Measurements from ENCODE around the gene IL16.

Gene IL16

GRCh38 chr15:81299630-81300273, 103.1 kb downstream of the IL16 start:
- no peak for TF ChIP-seq NFIC (IDR thresholded peaks at IDR 0.05)
- TF ChIP-seq FOXM1 (IDR thresholded peaks at IDR 0.05; ENCODE audit: borderline replicate concordance, low read depth): no peak
- TF ChIP-seq YY1 (IDR thresholded peaks at IDR 0.05; ENCODE audit: low read depth): no peak
- no peak for TF ChIP-seq REST (IDR thresholded peaks at IDR 0.05; ENCODE audit: low read depth)
- TF ChIP-seq TAF1 (IDR thresholded peaks at IDR 0.05; ENCODE audit: low read depth): no peak
- no peak for TF ChIP-seq USF1 (IDR thresholded peaks at IDR 0.05)
- no peak for TF ChIP-seq EGR1 (IDR thresholded peaks at IDR 0.05)
- TF ChIP-seq CEBPB (IDR thresholded peaks at IDR 0.05): no peak
- TF ChIP-seq CREB1 (IDR thresholded peaks at IDR 0.05; ENCODE audit: low read depth): no peak
- no peak for TF ChIP-seq RAD21 (IDR thresholded peaks at IDR 0.05; ENCODE audit: low read depth)
- no peak for TF ChIP-seq TCF12 (IDR thresholded peaks at IDR 0.05; ENCODE audit: low read depth)
- no peak for TF ChIP-seq EP300 (IDR thresholded peaks at IDR 0.05; ENCODE audit: borderline replicate concordance)
- TF ChIP-seq MAX (IDR thresholded peaks at IDR 0.05): no peak
- TF ChIP-seq TEAD4 (IDR thresholded peaks at IDR 0.05): no peak
- no peak for TF ChIP-seq ZBTB7A (IDR thresholded peaks at IDR 0.05; ENCODE audit: low read depth)

GRCh38 chr15:81301385-81301784, 104.7 kb downstream of the IL16 start:
- TF ChIP-seq EP300 (IDR thresholded peaks at IDR 0.05; ENCODE audit: borderline replicate concordance): no peak
- no peak for TF ChIP-seq CREB1 (IDR thresholded peaks at IDR 0.05; ENCODE audit: low read depth)
- TF ChIP-seq RAD21 (IDR thresholded peaks at IDR 0.05; ENCODE audit: low read depth): no peak
- no peak for TF ChIP-seq CEBPB (IDR thresholded peaks at IDR 0.05)
- no peak for TF ChIP-seq NFIC (IDR thresholded peaks at IDR 0.05)
- TF ChIP-seq ZBTB7A (IDR thresholded peaks at IDR 0.05; ENCODE audit: low read depth): no peak
- no peak for TF ChIP-seq USF1 (IDR thresholded peaks at IDR 0.05)
- no peak for TF ChIP-seq FOXM1 (IDR thresholded peaks at IDR 0.05; ENCODE audit: borderline replicate concordance, low read depth)
- TF ChIP-seq YY1 (IDR thresholded peaks at IDR 0.05; ENCODE audit: low read depth): no peak
- TF ChIP-seq EGR1 (IDR thresholded peaks at IDR 0.05): no peak
- no peak for TF ChIP-seq TAF1 (IDR thresholded peaks at IDR 0.05; ENCODE audit: low read depth)
- TF ChIP-seq TEAD4 (IDR thresholded peaks at IDR 0.05): no peak
- TF ChIP-seq TCF12 (IDR thresholded peaks at IDR 0.05; ENCODE audit: low read depth): no peak
- TF ChIP-seq MAX (IDR thresholded peaks at IDR 0.05): no peak
- TF ChIP-seq REST (IDR thresholded peaks at IDR 0.05; ENCODE audit: low read depth): no peak

- TF ChIP-seq USF1 (IDR thresholded peaks at IDR 0.05) (no peak), CREB1 (IDR thresholded peaks at IDR 0.05; ENCODE audit: low read depth) (no peak)
Observed at GRCh38 chr15:81301815-81302399, 105.2 kb downstream of the IL16 start.

GRCh38 chr15:81302701-81303109, 106.0 kb downstream of the IL16 start:
- TF ChIP-seq MAX (IDR thresholded peaks at IDR 0.05) (no peak), RAD21 (IDR thresholded peaks at IDR 0.05; ENCODE audit: low read depth) (no peak), CEBPB (IDR thresholded peaks at IDR 0.05) (no peak), USF1 (IDR thresholded peaks at IDR 0.05) (no peak), TEAD4 (IDR thresholded peaks at IDR 0.05) (no peak), FOXM1 (IDR thresholded peaks at IDR 0.05; ENCODE audit: borderline replicate concordance, low read depth) (no peak), ZBTB7A (IDR thresholded peaks at IDR 0.05; ENCODE audit: low read depth) (no peak), TAF1 (IDR thresholded peaks at IDR 0.05; ENCODE audit: low read depth) (no peak), EP300 (IDR thresholded peaks at IDR 0.05; ENCODE audit: borderline replicate concordance) (no peak), YY1 (IDR thresholded peaks at IDR 0.05; ENCODE audit: low read depth) (no peak), CREB1 (IDR thresholded peaks at IDR 0.05; ENCODE audit: low read depth) (no peak), TCF12 (IDR thresholded peaks at IDR 0.05; ENCODE audit: low read depth) (no peak), EGR1 (IDR thresholded peaks at IDR 0.05) (no peak), NFIC (IDR thresholded peaks at IDR 0.05) (no peak), REST (IDR thresholded peaks at IDR 0.05; ENCODE audit: low read depth) (no peak)
